ENCODE data around the gene NPAS3.

DNA sequence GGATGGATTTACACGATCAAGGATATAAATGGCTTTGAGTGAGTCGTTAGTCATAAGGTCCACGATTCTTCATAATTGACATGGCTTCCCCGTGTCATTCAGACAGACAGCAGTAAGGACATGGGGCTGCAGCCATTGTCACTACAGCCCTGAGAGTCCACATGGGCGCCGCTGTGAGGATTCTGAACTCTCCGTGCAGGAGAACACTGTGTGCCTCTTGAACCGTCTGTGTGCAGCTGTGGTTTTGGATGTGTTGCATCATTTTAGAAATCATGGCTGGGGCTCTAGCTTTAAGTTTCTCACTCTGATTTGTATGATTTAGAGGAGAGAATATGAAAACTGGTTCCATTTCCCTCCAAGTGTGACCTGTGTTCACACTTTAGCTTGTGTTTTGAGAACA is 47.2 kb downstream of the NPAS3 start:
- TF ChIP-seq, protein P1, sequence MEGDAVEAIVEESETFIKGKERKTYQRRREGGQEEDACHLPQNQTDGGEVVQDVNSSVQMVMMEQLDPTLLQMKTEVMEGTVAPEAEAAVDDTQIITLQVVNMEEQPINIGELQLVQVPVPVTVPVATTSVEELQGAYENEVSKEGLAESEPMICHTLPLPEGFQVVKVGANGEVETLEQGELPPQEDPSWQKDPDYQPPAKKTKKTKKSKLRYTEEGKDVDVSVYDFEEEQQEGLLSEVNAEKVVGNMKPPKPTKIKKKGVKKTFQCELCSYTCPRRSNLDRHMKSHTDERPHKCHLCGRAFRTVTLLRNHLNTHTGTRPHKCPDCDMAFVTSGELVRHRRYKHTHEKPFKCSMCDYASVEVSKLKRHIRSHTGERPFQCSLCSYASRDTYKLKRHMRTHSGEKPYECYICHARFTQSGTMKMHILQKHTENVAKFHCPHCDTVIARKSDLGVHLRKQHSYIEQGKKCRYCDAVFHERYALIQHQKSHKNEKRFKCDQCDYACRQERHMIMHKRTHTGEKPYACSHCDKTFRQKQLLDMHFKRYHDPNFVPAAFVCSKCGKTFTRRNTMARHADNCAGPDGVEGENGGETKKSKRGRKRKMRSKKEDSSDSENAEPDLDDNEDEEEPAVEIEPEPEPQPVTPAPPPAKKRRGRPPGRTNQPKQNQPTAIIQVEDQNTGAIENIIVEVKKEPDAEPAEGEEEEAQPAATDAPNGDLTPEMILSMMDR (conservative IDR thresholded peaks at IDR 0.05) = no peak
- TF ChIP-seq EZH2 (IDR thresholded peaks at IDR 0.05; ENCODE audit: low read depth) = no peak
